PC-9 (cell line): Measurements from ENCODE around the gene FAM89B. TPM values are rescaled to one million over a fixed set of nuclear protein-coding genes. Genes with fewer than 3 reads are reported as not detected.

Source experiments
- BruUV-seq: library from RNA; stranded (reverse); fragments of 400-500 nt; replicated peaks from 2 replicates; lab custom pipeline; 2021; lab: Mats Ljungman, UMichigan
- CTCF ChIA-PET: fragments of 300-600 bp; sonication (Branson Sonifier 250); formaldehyde crosslinking; loops from one replicate; lab custom pipeline; 2022; ENCODE audit warnings: antibody characterized with exemption; lab: Charles Lee
- POLR2A ChIA-PET: fragments of 300-600 bp; sonication (Branson Sonifier 250); formaldehyde crosslinking; loops from one replicate; lab custom pipeline; 2022; ENCODE audit warnings: antibody characterized with exemption; ENCODE audit not compliant: unreplicated experiment; lab: Charles Lee
- DNase-seq, 2 experiments: peaks; one replicate each; pipeline versions ENCODE4 v3.0.0 to v3.0.0-alpha.2; 2015 to 2022; ENCODE audit warnings: mixed read lengths in 1 of 2
- H2AFZ ChIP-seq: fragments of 200-600 bp; sonication (generic); 2 replicates; pipeline ENCODE4 v1.8.1; 2017; ENCODE audit warnings: antibody characterized with exemption
- H3F3A ChIP-seq: fragments of 200-600 bp; sonication (generic); 2 replicates; pipeline ENCODE4 v1.8.1; 2017; ENCODE audit warnings: antibody characterized with exemption, mild to moderate bottlenecking, low read depth; ENCODE audit not compliant: insufficient read depth
- H3K27ac ChIP-seq: fragments of 200-600 bp; sonication (generic); 2 replicates; pipeline ENCODE4 v1.6.1; 2016; ENCODE audit warnings: mixed run types
- H3K27me3 ChIP-seq: fragments of 200-600 bp; sonication (generic); 2 replicates; pipeline ENCODE4 v1.6.1; 2016; ENCODE audit warnings: low read depth, mixed run types; ENCODE audit not compliant: insufficient read depth
- H3K36me3 ChIP-seq: fragments of 200-600 bp; sonication (generic); 2 replicates; pipeline ENCODE4 v1.6.1; 2016; ENCODE audit warnings: low read depth, mixed run types
- H3K4me1 ChIP-seq: fragments of 200-600 bp; sonication (generic); replicated peaks from 2 replicates; pipeline ENCODE4 v1.6.1; 2016; ENCODE audit warnings: mixed run types; ENCODE audit not compliant: insufficient read depth
- H3K4me2 ChIP-seq: fragments of 200-600 bp; sonication (generic); 2 replicates; pipeline ENCODE4 v1.6.1; 2017; ENCODE audit warnings: mixed run types
- H3K4me3 ChIP-seq: fragments of 200-600 bp; sonication (generic); 2 replicates; pipeline ENCODE4 v1.6.1; 2016; ENCODE audit warnings: mixed run types
- H3K79me2 ChIP-seq: fragments of 200-600 bp; sonication (generic); 2 replicates; pipeline ENCODE4 v1.6.1; 2017; ENCODE audit warnings: low read depth, mixed run types
- H3K9me2 ChIP-seq: fragments of 200-600 bp; sonication (generic); 2 replicates; pipeline ENCODE4 v1.8.1; 2017; ENCODE audit warnings: mild to moderate bottlenecking; ENCODE audit not compliant: insufficient read depth
- H3K9me3 ChIP-seq: fragments of 200-600 bp; sonication (generic); 2 replicates; pipeline ENCODE4 v1.8.1; 2016; ENCODE audit warnings: low read depth; ENCODE audit not compliant: insufficient read depth
- H4K20me1 ChIP-seq: fragments of 200-600 bp; sonication (generic); 2 replicates; pipeline ENCODE4 v1.8.1; 2017; ENCODE audit not compliant: insufficient read depth
- EZH2 ChIP-seq: fragments of 200-600 bp; sonication (generic); IDR thresholded peaks from 2 replicates; pipeline ENCODE4 v1.8.0; 2017; ENCODE audit warnings: antibody characterized with exemption, low read depth
- intact Hi-C: fragments of 100-400 bp; cut with micrococcal nuclease; formaldehyde crosslinking; loops from one replicate; pipeline ENCODE4 v1.10.0; 2022; ENCODE audit not compliant: unreplicated experiment
- total RNA-seq: library from RNA; stranded (reverse); gene quantifications from 2 replicates; pipeline ENCODE4 v1.2.3, GENCODE V29; 2021
- TF ChIP-seq, protein P1 (sequence below): fragments of 200-600 bp; sonication (generic); conservative IDR thresholded peaks from 2 replicates; pipeline ENCODE4 v1.6.1; 2017; ENCODE audit warnings: mixed run types, antibody characterized with exemption, mild to moderate bottlenecking, moderate library complexity

FAM89B gene
- total RNA-seq, 1 experiment from 2014 or later, result 53.3 TPM

DNA sequence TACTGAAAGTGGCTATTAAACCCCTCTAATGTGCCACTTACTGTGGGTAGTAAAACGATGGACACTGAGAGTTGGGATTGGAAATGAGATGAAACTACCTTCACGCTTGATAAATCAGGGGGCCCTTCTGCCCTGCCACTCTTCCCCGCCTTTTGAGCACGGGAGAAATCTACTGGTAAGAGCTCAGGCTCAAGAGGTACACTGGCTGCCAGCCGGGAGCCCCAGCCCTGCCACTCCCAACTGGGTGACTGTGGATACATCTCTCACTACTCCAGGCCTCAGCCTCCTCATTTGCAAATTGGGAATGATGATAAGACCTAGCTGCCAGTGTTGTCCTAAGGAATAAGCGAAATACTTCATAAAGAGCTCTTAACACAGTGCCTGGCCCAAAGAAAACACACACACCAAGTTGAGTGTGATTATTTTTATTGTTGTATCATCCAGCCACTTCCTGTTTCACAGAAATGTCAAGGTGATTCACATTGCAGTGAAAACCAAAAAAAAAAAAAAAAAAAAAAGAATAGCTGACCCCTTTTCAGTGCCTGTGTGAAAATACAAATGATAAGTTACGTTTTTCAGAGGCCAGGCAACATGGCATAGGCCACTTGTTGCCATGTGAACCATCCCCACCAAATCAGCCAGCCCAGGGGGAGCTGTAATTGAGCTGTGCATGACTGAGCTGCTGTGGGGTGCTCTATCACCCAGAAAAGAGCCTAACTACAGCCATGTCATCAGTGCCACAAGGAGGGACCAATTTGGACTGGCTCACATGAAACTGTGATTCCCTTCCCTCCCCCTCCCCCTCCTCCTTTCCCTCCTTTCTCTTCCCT, 6.5 kb upstream of the FAM89B start:
- peaks cover 35% of the 10 kb centered on the region for H3K4me1 ChIP-seq
- H4K20me1 ChIP-seq, result no peaks in the 10 kb centered on the region
- H3K4me3 ChIP-seq, result no peak overlapping the region
- H3K4me2 ChIP-seq, result 0 out of 2 replicates have a peak overlapping the region, but pooled peaks have one; percentile 10
- ChIA-PET POLR2A (interaction anchor here (0.5 to 0.9 kb wide), 6 partner anchors 9 to 145 kb away, joined by 3 to 19 read pairs (median 4); no protein-coding TSS in a partner anchor), CTCF (no interaction called here)
- BruUV-seq, result no TSS peak
- DNase-seq, result no peak
- peaks cover 5% of the 10 kb centered on the region; the same call in 1 of the 2 replicates for H3K36me3 ChIP-seq
- no peak for TF ChIP-seq EZH2
- TF ChIP-seq, protein P1, sequence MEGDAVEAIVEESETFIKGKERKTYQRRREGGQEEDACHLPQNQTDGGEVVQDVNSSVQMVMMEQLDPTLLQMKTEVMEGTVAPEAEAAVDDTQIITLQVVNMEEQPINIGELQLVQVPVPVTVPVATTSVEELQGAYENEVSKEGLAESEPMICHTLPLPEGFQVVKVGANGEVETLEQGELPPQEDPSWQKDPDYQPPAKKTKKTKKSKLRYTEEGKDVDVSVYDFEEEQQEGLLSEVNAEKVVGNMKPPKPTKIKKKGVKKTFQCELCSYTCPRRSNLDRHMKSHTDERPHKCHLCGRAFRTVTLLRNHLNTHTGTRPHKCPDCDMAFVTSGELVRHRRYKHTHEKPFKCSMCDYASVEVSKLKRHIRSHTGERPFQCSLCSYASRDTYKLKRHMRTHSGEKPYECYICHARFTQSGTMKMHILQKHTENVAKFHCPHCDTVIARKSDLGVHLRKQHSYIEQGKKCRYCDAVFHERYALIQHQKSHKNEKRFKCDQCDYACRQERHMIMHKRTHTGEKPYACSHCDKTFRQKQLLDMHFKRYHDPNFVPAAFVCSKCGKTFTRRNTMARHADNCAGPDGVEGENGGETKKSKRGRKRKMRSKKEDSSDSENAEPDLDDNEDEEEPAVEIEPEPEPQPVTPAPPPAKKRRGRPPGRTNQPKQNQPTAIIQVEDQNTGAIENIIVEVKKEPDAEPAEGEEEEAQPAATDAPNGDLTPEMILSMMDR, result no peak
- H3F3A ChIP-seq, result peaks cover 61% of the 10 kb centered on the region
- intact Hi-C loops, result no loop called here
- H3K27me3 ChIP-seq, result no peaks in the 10 kb centered on the region
- H3K27ac ChIP-seq, result peak overlapping the region; percentile 28; the same call in 1 of the 2 replicates
- H3K79me2 ChIP-seq, result peaks cover 41% of the 10 kb centered on the region
- no peaks in the 10 kb centered on the region for H3K9me2 ChIP-seq
- no peaks in the 10 kb centered on the region for H3K9me3 ChIP-seq
- H2AFZ ChIP-seq, result no peak overlapping the region

DNA sequence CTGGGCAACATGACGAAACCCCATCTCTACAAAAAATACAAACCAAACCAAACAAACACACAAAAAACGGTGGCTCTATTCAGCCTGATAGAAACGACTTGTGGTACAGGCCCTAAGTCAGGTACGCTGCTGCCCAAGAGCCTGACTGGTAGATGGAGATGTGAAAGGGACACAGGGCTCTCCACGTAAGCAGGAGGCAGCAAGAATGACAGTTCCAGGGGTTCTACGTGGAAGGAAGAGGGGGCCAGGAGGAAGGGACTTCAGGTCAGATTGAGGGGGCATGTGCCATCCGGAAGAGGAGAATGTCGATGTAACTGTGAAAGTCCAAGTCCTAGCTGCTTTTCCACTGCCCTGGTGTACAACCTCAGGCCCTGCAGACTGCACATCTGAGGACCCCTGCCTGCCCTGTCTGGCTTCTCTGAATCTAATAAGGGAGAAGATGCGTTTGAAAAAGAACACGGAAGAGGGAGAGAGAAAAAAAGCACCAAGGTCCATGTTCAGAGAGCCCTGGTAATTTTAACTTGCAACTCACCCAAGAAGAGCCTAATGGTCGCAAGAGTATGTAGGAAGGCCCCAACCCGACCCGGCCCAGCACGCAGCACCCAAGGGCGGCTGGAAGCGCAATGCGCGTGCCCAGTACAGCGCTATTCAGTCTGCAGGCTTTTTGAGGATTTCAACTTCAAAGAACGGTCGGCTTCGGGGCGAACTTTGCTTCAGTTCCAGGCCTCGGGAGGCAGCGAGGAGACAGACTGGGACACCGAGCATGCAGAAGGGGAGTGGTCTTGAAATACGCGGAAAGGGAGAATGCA, 3.0 kb upstream of the FAM89B start:
- H3K27me3 ChIP-seq, result no peaks in the 10 kb centered on the region
- peak overlapping the region; percentile 96 for H3K4me2 ChIP-seq
- no peaks in the 10 kb centered on the region for H4K20me1 ChIP-seq
- no peaks in the 10 kb centered on the region for H3K9me3 ChIP-seq
- H3K36me3 ChIP-seq, result peaks cover 5% of the 10 kb centered on the region; the same call in 1 of the 2 replicates
- peak overlapping the region; percentile 95 for H2AFZ ChIP-seq
- peaks cover 66% of the 10 kb centered on the region for H3F3A ChIP-seq
- no peak for DNase-seq
- H3K79me2 ChIP-seq, result peaks cover 60% of the 10 kb centered on the region
- peaks cover 45% of the 10 kb centered on the region for H3K4me1 ChIP-seq
- H3K27ac ChIP-seq, result peak overlapping the region; percentile 68
- CTCF ChIA-PET, result interaction anchor here (2.0 to 3.4 kb wide), 2 partner anchors 10 to 28 kb away, joined by 8 to 25 read pairs; no protein-coding TSS in a partner anchor
- peak overlapping the region; percentile 73 for H3K4me3 ChIP-seq
- H3K9me2 ChIP-seq, result no peaks in the 10 kb centered on the region
- no peak for TF ChIP-seq EZH2
- TF ChIP-seq, protein P1, result no peak
- POLR2A ChIA-PET, result interaction anchor here (0.5 to 1.2 kb wide), 7 partner anchors 10 to 349 kb away, joined by 3 to 16 read pairs (median 10); no protein-coding TSS in a partner anchor
- TSS peak; percentile 50 for BruUV-seq
- intact Hi-C loops, result no loop called here
